Measurements from ENCODE around the gene ACVR1. TPM values are rescaled to one million over a fixed set of nuclear protein-coding genes. Genes with fewer than 3 reads are reported as not detected.

Gene ACVR1
- total and polyA plus RNA-seq, 2 experiments from 2014 or later, result 8.9 to 21.5 TPM

DNA sequence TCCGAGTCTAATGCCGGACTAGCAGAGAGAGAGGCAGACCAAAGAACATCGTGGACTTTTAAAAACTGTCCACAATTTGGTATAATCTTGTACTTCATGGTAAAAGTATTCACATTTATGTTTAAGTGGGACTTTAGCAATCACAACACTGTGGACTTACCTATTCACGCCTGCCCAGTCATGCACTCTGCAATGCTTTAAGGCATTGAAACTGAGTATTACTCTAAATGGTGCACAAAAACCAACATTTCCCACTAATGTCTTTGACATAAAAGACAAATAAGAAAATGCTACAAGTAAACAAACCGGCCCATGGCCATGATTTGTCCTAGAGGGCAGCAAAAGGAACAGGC is 91.3 kb downstream of the ACVR1 start (continued):
- TF ChIP-seq, protein P1, sequence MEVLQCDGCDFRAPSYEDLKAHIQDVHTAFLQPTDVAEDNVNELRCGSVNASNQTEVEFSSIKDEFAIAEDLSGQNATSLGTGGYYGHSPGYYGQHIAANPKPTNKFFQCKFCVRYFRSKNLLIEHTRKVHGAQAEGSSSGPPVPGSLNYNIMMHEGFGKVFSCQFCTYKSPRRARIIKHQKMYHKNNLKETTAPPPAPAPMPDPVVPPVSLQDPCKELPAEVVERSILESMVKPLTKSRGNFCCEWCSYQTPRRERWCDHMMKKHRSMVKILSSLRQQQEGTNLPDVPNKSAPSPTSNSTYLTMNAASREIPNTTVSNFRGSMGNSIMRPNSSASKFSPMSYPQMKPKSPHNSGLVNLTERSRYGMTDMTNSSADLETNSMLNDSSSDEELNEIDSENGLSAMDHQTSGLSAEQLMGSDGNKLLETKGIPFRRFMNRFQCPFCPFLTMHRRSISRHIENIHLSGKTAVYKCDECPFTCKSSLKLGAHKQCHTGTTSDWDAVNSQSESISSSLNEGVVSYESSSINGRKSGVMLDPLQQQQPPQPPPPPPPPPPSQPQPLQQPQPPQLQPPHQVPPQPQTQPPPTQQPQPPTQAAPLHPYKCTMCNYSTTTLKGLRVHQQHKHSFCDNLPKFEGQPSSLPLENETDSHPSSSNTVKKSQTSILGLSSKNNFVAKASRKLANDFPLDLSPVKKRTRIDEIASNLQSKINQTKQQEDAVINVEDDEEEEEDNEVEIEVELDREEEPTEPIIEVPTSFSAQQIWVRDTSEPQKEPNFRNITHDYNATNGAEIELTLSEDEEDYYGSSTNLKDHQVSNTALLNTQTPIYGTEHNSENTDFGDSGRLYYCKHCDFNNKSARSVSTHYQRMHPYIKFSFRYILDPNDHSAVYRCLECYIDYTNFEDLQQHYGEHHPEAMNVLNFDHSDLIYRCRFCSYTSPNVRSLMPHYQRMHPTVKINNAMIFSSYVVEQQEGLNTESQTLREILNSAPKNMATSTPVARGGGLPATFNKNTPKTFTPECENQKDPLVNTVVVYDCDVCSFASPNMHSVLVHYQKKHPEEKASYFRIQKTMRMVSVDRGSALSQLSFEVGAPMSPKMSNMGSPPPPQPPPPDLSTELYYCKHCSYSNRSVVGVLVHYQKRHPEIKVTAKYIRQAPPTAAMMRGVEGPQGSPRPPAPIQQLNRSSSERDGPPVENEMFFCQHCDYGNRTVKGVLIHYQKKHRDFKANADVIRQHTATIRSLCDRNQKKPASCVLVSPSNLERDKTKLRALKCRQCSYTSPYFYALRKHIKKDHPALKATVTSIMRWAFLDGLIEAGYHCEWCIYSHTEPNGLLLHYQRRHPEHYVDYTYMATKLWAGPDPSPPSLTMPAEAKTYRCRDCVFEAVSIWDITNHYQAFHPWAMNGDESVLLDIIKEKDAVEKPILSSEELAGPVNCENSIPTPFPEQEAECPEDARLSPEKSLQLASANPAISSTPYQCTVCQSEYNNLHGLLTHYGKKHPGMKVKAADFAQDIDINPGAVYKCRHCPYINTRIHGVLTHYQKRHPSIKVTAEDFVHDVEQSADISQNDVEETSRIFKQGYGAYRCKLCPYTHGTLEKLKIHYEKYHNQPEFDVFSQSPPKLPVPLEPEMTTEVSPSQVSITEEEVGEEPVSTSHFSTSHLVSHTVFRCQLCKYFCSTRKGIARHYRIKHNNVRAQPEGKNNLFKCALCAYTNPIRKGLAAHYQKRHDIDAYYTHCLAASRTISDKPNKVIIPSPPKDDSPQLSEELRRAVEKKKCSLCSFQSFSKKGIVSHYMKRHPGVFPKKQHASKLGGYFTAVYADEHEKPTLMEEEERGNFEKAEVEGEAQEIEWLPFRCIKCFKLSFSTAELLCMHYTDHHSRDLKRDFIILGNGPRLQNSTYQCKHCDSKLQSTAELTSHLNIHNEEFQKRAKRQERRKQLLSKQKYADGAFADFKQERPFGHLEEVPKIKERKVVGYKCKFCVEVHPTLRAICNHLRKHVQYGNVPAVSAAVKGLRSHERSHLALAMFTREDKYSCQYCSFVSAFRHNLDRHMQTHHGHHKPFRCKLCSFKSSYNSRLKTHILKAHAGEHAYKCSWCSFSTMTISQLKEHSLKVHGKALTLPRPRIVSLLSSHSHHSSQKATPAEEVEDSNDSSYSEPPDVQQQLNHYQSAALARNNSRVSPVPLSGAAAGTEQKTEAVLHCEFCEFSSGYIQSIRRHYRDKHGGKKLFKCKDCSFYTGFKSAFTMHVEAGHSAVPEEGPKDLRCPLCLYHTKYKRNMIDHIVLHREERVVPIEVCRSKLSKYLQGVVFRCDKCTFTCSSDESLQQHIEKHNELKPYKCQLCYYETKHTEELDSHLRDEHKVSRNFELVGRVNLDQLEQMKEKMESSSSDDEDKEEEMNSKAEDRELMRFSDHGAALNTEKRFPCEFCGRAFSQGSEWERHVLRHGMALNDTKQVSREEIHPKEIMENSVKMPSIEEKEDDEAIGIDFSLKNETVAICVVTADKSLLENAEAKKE (CRISPR knock-in tag; IDR thresholded peaks at IDR 0.05), result no peak
- TF ChIP-seq NANOG (IDR thresholded peaks at IDR 0.05; ENCODE audit: borderline replicate concordance), result no peak
- no peak for TF ChIP-seq JUNB (IDR thresholded peaks at IDR 0.05; ENCODE audit: unreplicated experiment)
- no peak for TF ChIP-seq REST (IDR thresholded peaks at IDR 0.05; ENCODE audit: unreplicated experiment)
- TF ChIP-seq, protein P2, sequence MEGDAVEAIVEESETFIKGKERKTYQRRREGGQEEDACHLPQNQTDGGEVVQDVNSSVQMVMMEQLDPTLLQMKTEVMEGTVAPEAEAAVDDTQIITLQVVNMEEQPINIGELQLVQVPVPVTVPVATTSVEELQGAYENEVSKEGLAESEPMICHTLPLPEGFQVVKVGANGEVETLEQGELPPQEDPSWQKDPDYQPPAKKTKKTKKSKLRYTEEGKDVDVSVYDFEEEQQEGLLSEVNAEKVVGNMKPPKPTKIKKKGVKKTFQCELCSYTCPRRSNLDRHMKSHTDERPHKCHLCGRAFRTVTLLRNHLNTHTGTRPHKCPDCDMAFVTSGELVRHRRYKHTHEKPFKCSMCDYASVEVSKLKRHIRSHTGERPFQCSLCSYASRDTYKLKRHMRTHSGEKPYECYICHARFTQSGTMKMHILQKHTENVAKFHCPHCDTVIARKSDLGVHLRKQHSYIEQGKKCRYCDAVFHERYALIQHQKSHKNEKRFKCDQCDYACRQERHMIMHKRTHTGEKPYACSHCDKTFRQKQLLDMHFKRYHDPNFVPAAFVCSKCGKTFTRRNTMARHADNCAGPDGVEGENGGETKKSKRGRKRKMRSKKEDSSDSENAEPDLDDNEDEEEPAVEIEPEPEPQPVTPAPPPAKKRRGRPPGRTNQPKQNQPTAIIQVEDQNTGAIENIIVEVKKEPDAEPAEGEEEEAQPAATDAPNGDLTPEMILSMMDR (conservative IDR thresholded peaks at IDR 0.05; ENCODE audit: low read depth in 2 of 2), result no peak
- no peak for TF ChIP-seq POLR2AphosphoS5 (IDR thresholded peaks at IDR 0.05; ENCODE audit: low read depth)
- no peak for TF ChIP-seq EZH2phosphoT487 (IDR thresholded peaks at IDR 0.05; ENCODE audit: unreplicated experiment)
- no peak for TF ChIP-seq ZNF331 (CRISPR knock-in tag; IDR thresholded peaks at IDR 0.05; ENCODE audit: low read depth)
- no peak for TF ChIP-seq ZNF114 (CRISPR knock-in tag; IDR thresholded peaks at IDR 0.05)

All from GM23338 (cell line).